ENCODE data around the gene DIP2C. TPM values are rescaled to one million over a fixed set of nuclear protein-coding genes. Genes with fewer than 3 reads are reported as not detected.

The DIP2C gene
- total and polyA plus RNA-seq, 3 donors from 2014 or later, result 14.9 to 43.4 (median 30.1) TPM

GRCh38 chr10:677750-678661 is 11.5 kb downstream of the DIP2C start:
- no peaks in the 10 kb centered on the region for H3K27me3 ChIP-seq
- peaks cover 5% of the 10 kb centered on the region for H3K4me1 ChIP-seq
- TF ChIP-seq POLR2A (IDR thresholded peaks at IDR 0.05) (no peak), CTCF (IDR thresholded peaks at IDR 0.05) (no peak)
- 85 to 88% methylated on average over 22 of the region's 22 CpGs for WGBS, 2 donors
- intact Hi-C loops (cut with DNase I; ENCODE audit: low total_unique reads), result no loop called here
- no peak overlapping the region for H3K4me3 ChIP-seq
- H3K9me3 ChIP-seq, result no peaks in the 10 kb centered on the region
- no peaks in the 10 kb centered on the region for H3K36me3 ChIP-seq (ENCODE audit: low read depth, missing control alignments)
- H3K27ac ChIP-seq, result no peak overlapping the region
- DNase-seq, result peak; percentile 9

- Histone ChIP-seq H3K36me3 (ENCODE audit: low read depth, missing control alignments) (no peaks in the 10 kb centered on the region), H3K4me3 (no peak overlapping the region), H3K4me1 (peaks cover 5% of the 10 kb centered on the region), H3K27ac (no peak overlapping the region), H3K27me3 (no peaks in the 10 kb centered on the region), H3K9me3 (no peaks in the 10 kb centered on the region)
- intact Hi-C loops (cut with DNase I; ENCODE audit: low total_unique reads), result no loop called here
- WGBS, 2 donors, result 96 to 97% methylated on average over 1 of the region's 1 CpG
- no peak for DNase-seq
- no peak for TF ChIP-seq CTCF (IDR thresholded peaks at IDR 0.05)
- TF ChIP-seq POLR2A (IDR thresholded peaks at IDR 0.05), result no peak
These were observed 12.4 kb downstream of the DIP2C start for GRCh38 chr10:677038-677437.

DNA sequence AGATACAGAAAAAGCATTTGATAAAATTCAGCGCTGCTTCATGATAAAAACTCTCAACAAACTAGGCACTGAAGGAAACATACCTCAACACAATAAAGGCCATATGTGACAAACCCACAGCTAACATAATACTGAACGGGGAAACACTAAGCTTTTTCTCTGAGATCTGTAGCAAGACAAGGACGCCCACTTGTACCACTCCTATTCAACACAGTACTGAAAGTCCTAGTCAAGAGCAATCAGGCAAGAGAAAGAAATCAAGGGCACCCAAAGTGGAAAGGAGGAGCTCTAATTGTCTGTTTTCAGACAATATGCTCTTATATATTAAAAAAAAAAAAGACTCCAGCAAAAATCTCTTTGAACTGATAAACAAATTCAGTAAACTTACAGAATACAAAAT is 13.3 kb downstream of the DIP2C start:
- no peak overlapping the region for H3K27ac ChIP-seq
- intact Hi-C loops (cut with DNase I; ENCODE audit: low total_unique reads), result no loop called here
- no peak for DNase-seq
- 82 to 86% methylated on average over 3 of the region's 3 CpGs for WGBS, 2 donors
- H3K27me3 ChIP-seq, result no peaks in the 10 kb centered on the region
- TF ChIP-seq POLR2A (IDR thresholded peaks at IDR 0.05) (no peak), CTCF (IDR thresholded peaks at IDR 0.05) (no peak)
- H3K36me3 ChIP-seq (ENCODE audit: low read depth, missing control alignments), result no peaks in the 10 kb centered on the region
- no peaks in the 10 kb centered on the region for H3K9me3 ChIP-seq
- no peak overlapping the region for H3K4me3 ChIP-seq
- peaks cover 5% of the 10 kb centered on the region for H3K4me1 ChIP-seq

DNA sequence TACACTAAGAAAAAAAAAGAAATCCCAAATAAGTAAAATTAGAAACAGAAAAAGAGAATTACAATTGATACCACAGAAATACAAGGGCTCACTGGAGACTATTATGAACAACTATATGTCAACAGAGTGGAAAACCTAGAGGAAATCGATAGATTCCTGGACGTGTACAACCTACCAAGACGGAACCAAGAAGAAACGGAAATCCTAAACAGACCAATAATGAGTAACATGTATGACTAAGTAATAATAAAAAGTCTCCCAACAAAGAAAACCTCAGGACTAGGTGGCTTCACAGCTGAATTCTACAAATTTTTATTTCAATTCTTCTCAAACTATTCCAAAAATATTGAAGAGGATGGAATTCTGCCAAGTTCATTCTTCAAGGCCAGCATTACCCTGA is 13.9 kb downstream of the DIP2C start:
- H3K27ac ChIP-seq, result no peak overlapping the region
- intact Hi-C loops (cut with DNase I; ENCODE audit: low total_unique reads), result no loop called here
- H3K4me1 ChIP-seq, result peaks cover 5% of the 10 kb centered on the region
- no peaks in the 10 kb centered on the region for H3K36me3 ChIP-seq (ENCODE audit: low read depth, missing control alignments)
- no peaks in the 10 kb centered on the region for H3K27me3 ChIP-seq
- H3K9me3 ChIP-seq, result no peaks in the 10 kb centered on the region
- no peak overlapping the region for H3K4me3 ChIP-seq
- no peak for DNase-seq
- WGBS, 2 donors, result 90 to 95% methylated on average over 4 of the region's 4 CpGs
- TF ChIP-seq CTCF (IDR thresholded peaks at IDR 0.05), result no peak
- no peak for TF ChIP-seq POLR2A (IDR thresholded peaks at IDR 0.05)

DNA sequence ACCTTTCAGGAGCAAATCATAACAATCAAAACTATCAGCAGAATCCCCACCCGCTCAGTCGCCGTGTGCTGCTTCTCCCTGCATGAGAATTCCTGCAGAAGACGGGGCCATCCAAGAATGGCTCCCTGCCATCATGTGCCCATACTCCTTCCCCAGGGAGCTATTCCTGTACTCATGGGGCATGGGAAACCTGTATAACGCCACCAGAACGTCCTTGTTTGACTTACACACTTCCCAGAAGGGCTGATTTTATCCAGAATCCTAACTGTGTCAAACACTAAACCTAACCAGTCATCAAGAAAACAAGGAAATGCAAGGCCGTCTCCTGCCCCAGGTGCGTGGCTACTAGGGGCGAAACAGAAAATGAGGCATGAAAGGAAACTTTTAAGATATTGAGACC is 16.0 kb downstream of the DIP2C start:
- WGBS, 2 donors, result 68 to 72% methylated on average over 9 of the region's 9 CpGs
- Histone ChIP-seq H3K27ac (no peak overlapping the region), H3K4me3 (no peak overlapping the region), H3K36me3 (ENCODE audit: low read depth, missing control alignments) (no peaks in the 10 kb centered on the region), H3K4me1 (no peaks in the 10 kb centered on the region), H3K9me3 (no peaks in the 10 kb centered on the region), H3K27me3 (no peaks in the 10 kb centered on the region)
- intact Hi-C loops (cut with DNase I; ENCODE audit: low total_unique reads), result no loop called here
- TF ChIP-seq POLR2A (IDR thresholded peaks at IDR 0.05) (no peak), CTCF (IDR thresholded peaks at IDR 0.05) (no peak)
- no peak for DNase-seq

All from testis (tissue), 3 donors.